Hepatocyte (in vitro differentiated cells): Measurements from ENCODE around the gene STIMATE.

Experiments used
- EZH2 ChIP-seq: fragments of 200-600 bp; sonication (generic); IDR thresholded peaks from 2 replicates; pipeline ENCODE4 v1.6.1; 2016; ENCODE audit warnings: antibody characterized with exemption, mild to moderate bottlenecking, borderline replicate concordance
- EZH2phosphoT487 ChIP-seq: fragments of 200-600 bp; sonication (generic); IDR thresholded peaks from one replicate; pipeline ENCODE4 v1.6.1; 2018; ENCODE audit warnings: antibody characterized with exemption, mild to moderate bottlenecking, low read depth, moderate library complexity; ENCODE audit not compliant: unreplicated experiment, severe bottlenecking
- TF ChIP-seq, protein P1 (sequence below): fragments of 200-600 bp; sonication (generic); IDR thresholded peaks from 2 replicates; pipeline ENCODE4 v1.5.1; 2016; ENCODE audit warnings: antibody characterized with exemption, mild to moderate bottlenecking; ENCODE audit not compliant: poor library complexity

DNA sequence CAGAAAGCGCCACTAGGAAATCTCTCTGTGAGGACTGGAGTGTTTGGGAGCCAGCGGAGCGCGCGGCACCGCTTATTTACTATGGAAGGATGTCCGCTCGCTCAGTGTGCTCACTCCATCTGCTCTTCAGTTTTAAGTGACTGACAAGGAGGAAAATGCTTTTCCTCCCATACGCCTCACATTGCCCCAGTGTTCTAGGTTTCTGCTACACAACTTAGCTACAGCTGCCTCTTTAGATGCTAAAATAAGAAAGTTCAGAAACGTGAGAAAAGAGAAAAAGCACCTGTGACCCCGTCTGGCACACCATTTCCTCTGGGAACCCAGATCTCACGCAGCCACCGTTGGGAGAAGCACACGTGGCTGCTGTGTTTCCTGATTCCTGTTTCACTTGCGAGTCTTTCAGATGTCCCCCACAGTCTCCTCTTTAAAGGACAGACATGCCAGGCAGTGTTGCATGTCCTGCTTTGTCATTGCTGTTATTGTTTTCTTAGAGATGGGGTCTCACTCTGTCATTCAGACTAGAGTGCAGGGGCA lies 50.8 kb downstream of the STIMATE start:
- TF ChIP-seq, protein P1, sequence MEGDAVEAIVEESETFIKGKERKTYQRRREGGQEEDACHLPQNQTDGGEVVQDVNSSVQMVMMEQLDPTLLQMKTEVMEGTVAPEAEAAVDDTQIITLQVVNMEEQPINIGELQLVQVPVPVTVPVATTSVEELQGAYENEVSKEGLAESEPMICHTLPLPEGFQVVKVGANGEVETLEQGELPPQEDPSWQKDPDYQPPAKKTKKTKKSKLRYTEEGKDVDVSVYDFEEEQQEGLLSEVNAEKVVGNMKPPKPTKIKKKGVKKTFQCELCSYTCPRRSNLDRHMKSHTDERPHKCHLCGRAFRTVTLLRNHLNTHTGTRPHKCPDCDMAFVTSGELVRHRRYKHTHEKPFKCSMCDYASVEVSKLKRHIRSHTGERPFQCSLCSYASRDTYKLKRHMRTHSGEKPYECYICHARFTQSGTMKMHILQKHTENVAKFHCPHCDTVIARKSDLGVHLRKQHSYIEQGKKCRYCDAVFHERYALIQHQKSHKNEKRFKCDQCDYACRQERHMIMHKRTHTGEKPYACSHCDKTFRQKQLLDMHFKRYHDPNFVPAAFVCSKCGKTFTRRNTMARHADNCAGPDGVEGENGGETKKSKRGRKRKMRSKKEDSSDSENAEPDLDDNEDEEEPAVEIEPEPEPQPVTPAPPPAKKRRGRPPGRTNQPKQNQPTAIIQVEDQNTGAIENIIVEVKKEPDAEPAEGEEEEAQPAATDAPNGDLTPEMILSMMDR = no peak
- no peak for TF ChIP-seq EZH2phosphoT487
- no peak for TF ChIP-seq EZH2
